Activated CD4-positive, CD25-positive, alpha-beta regulatory T cell (primary cell): Measurements from ENCODE around the gene CTPS1.

Source experiments
- DNase-seq, 4 experiments: peaks; one replicate each; lab custom pipeline; 2025; lab: John Stamatoyannopoulos, UW

CTPS1 gene

DNA sequence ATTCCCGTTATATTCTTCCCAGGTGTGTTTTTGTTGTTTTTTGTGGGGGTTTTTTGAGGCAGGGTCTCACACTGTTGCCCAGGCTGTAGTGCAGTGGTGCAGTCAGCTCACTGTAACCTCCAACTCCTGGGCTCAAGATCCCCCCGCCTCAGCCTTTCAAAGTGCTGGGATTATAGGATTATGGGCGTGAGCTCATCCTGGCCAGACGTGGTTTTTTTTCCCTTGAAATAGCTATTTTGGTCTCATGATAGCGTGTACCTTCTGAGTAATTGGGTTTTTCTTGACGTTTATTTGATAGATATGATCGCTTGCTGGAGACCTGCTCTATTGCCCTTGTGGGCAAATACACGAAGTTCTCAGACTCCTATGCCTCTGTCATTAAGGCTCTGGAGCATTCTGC is 17.6 kb downstream of the CTPS1 start:
- no peak for DNase-seq

DNA sequence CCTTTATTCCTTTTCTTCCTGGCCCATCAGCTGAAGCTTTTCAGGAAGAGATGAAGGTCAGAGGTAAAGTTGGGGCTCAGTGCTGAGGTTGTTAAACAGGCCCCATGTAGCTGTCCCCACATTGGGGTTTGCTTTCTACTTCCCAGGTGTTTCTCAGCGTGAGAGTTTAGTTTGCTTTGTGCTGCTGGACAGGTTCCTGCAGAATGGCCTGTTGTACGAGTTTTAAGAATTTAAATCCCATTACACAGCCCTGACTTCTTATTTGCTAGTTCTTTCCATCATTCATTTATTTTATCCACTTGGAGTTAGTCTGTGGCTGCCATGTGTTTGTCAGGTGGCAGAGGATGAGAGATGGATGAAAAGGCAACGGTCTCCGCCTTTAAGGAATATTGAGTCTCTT is 19.2 kb downstream of the CTPS1 start:
- no peak for DNase-seq

DNA sequence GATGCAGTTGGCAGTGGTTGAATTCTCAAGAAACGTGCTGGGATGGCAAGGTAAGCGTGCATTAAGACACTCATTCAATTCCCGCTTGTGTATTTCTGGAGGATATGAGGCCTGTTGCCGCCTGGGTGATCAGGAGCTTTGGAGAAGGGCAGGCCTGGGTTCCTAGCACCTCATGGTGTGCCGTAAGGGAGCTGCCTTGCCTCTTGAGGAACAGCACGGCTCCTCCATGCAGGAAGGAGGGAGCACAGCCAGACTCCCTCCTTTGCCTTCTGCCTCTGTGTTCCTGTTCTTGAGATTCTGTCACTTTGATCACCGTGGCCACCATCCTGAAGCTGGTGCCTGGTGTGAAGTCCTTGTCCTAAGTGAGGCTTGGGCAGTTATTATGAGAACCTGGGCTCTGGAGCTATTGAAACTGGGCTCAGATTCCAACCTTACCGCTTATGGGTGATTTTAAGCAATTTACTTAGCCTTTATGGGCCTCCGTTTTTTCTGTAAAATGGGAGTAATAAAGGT is 23.7 kb downstream of the CTPS1 start:
- DNase-seq = no peak

DNA sequence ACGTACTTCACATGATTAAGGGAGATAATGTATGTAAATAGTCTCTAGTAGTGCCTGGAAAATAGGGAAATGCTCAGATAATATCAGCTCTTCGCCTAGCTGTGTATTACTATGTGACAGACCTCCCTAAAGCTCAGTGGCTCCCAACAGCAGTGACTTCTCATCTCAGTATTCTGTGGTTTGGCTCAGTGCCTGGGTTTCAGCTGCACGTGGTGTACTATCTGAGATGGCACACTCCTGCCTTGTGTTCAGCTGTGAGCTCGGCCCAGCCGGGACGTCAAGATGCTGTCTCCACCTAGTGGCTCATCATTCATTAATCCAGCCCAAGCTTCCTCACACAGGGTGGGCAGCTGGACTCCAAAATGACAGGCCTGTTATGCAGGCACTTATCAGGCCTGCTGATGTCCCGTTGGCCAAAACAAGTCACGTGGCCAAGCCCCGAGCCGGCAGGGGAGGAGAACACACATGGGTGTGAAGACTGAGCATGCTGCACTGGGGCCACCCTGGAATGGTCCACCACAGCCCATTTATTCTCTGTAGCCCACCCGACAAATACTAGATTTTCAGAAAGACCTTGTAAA is 24.2 kb downstream of the CTPS1 start:
- peak; percentile 46 to 81 (median 74) for DNase-seq

DNA sequence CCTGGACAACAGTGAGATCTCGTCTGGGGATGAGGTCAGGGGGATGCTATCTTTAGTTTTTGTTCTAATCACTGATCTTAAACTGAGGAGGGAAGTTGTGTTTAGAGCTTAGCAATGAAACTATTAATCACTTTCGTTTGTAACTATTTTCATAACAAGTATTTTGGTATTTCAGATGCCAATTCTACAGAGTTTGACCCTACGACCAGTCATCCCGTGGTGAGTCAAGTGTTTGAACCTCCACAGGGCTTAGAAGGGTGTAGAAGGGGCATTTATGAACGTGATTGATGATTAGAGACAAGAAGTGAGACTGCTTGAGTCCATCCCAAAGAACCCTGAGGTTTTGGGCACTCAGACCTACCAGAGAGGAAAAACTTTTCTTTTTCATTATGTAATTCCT is 26.4 kb downstream of the CTPS1 start:
- DNase-seq = no peak

DNA sequence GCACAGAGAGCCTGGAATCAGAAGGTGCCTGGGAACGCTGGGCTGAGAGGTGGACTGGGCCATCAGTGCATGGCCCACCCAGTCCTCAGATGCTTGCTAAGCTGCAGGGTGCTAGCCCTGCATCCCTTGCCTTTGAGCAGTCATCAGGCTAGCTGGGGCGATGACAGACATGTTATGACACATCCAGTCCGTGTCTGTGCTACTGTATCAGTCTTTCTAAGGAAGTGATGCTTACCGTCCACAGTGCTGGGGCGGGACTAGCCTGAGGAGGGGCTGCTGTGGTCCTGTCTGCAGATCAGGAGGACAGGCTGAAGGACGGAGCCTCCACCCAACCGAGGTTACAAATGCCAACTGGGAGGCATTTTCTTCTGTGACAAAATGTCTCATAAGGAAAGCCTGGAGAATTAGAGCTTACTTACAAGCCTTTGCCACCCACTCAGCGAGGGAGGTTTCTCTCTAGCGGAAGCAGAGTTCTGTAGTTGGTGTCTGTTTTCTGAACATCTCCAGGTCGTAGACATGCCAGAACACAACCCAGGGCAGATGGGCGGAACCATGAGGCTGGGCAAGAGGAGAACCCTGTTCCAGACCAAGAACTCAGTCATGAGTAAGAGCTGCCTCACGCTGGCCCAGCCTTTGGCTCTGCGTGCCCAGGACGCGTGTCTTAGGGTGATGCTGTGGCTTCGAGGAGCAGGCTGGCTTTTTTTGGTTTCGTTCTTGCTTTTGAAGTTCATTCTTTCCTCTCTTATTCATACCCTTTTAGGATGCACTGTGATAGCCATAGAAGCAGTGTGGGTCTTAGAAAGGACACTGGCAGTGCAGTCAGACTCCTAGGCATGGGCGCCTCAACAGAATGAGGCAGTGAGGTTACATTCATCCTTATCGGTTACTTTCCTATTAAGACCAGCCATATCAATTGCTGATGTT is 27.7 kb downstream of the CTPS1 start:
- no peak for DNase-seq

DNA sequence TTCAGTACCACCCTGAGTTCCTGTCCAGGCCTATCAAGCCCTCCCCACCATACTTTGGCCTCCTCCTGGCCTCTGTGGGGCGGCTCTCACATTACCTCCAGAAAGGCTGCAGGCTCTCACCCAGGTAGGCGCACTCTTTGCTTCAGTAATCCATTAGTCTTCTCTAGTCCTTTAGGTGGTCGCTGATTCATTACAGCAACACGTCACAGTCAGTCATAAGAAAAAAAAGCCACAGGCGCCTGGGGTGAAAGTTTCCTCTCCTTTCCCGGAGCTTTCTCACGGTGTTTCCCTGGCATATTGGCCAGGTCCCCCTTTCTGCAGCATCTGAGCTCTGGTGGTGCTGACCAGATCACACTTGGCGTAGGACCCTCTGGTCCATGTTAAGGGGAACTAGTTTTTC is 30.0 kb downstream of the CTPS1 start:
- DNase-seq = no peak

DNA sequence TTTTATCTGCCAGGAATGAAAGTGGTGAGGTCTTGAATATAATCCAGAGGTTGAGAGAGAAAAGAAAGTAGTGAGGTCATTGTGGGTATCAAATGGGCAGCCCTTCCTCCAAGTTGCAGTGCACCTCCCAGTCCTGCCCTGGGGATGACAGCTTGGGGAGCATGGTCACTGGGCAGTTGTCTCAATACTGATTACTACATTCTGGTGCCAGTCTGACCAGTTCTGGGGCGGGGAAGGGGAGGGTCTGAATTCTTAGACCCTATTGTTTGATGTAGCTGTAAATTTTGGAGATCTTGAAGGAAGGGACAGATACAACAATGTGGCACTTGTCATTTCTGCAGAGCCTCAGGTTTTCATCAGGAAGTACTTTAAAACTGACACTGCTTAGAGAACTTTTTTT is 30.8 kb downstream of the CTPS1 start:
- DNase-seq = no peak

DNA sequence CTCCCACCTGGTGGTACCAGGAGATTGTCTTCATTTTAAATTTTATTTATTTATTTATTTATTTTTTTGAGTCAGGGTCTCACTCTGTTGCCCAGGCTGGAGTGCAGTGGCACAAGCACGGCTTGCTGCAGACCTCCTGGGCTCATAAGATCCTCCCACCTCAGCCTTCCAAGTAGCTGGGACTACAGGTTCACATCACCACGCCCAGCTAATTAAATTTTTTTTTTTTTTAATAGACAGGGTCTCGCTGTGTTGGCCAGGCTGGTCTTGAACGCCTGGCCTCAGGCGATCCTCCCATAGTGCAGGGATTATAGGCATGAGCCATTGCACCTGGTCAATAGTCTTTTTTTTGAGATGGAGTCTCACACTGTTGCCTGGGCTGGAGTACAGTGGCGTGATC is 33.5 kb downstream of the CTPS1 start:
- no peak for DNase-seq

DNA sequence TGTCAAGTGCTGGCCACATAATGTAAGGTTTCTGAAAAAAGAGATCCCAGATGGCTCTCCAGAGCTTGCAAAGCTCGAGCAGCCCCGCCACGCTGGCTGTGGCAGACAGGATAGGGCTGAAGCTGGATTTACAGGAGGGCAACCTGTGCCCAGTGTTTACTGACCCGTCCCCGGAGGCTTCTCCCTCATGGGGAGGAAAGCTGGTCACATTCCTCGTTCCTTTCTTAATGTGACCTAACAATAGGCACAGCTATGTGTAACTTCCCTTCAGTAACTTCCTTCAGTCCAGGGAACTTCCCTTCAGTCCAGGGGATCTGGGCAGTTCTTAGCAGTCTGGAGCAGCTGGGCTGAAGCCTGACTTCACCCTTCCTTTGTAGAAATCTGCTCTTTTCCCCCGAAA is 34.3 kb downstream of the CTPS1 start:
- DNase-seq = no peak

DNA sequence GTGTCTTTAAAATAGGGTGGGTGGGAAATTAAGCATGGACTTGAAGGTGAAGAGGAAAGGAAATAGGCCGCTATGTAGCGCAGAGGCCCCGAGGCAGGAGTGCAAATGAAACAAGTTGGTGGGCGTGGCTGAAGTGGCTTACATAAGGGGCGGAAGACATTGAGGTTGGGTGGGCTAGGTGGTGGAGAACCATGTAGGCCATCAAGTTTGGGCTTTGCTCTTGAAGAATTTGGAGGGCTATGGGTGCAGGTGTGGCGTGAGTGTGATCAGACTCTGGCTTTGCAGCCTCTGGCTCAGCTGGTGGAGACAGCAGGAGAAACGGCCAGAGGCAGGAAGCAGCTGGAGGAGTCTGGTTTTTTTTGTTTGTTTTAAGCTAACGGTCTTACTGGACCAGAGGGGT is 35.4 kb downstream of the CTPS1 start:
- no peak for DNase-seq

DNA sequence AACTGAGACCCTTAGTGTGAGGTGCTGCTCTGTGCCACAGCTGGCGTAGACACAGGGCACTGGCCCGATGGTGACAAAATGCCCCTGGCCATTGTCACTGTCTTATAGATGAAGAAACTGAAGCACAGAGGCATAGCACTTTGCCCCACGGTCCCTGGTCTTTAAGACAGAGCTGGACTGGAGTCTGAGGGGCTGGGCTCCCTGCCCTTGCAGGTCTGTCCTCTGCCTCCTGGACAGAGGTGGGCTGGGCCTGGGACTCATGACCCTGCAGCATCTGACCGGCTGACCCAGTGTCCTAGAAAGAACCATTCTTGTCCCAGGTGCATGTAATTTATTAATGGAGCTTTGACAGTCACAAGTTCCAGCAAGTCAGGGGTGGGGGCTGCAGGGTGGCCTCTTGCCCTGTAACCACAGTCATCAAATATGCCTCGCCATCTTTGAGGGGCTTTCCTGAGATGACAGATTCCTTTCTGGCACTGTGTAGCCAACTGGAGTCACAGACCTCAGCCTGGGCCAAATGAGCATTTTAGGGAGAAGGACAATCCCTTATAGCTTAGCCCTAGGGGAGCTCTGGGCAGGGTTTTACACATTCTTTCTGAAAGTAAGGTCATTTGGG is 35.9 kb downstream of the CTPS1 start:
- no peak for DNase-seq

DNA sequence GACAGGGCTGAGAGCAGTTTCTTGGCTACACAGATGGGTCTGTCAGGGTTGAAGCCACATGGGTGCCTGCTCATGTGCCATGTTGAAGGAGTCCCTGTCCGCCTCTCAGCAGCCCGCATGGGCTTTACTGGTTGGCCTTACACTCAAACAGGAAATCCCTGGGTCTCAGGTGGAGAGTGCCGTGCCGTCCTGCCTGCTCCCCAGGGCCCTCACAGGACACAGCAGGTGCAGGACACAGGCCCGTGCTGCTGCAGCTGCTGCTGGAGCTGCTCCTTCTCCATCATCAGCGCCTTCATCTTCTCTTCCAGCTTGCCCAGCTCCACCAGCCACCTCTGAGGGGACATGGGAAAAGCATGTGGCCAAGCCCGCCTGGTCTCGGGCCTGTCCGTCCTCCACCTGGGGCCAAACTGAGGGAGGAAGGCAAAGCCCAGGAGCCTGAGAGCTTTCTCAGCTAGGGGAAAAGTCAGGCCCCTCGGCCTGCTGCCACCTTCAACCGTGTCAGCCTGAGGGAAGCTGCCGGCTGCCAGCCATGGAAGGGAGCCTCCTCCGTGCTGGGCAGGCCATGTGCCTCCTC is 36.5 kb downstream of the CTPS1 start:
- DNase-seq = no peak

DNA sequence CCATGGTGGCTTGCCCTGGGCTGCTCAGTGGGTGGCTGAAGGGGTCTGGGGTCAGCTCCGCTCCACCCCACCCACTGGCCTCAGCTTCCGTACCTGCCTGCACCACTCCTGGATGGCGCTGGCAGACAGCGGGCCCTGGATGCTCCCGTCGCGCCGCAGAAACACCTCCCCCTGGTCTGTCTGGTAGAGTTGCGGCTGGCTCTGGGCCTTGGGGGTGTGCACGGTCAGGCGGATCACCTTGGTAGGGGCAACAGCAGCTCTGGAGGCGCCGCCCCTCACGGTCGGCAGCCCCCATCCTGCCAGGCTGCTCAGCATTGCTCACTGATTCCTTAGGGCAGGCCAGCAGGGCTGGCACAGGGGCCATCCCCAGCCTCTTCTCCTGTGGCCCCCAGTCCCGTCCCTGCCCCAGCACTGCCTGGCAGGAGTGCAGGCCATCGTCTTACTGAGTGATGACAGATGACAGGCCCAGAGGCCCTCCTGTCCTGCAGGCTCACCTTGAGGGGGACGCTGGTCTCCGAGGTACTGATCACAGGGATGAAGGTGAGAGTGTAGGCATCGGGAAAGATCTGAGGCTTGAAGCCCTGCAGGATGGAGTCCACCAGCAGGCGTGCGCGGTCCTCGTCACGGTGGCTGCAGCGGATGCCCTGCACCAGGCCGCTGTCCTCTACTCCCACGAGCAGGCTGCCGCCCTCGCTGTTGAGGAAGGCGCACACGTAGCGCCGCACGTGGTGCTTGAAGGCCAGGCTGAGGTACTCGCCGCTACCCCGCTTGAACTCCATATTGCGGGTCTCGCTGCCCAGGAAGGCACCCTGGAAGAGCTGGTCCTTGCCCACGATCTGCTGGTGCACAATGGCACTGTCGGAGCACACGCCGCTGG is 37.9 kb downstream of the CTPS1 start:
- DNase-seq = no peak

DNA sequence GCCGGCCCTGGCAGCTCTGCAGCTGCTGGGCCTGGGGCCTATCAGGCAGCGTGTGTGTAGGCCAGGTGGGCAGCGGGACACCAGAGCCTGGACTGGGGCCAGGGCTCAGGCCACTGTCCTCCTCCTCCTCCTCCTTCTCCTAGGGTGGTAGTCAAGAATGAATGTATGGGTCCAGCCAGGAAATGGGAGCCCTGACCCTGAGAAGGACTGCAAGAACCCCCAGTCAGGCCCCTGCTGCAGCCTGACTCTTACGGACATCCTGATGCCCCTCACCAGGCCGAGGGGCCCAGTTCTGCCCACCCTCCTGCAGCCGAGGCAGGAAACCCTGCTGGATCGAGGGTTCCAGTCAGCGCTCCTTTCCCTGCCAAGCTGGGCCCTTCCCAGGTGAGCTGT is 38.5 kb downstream of the CTPS1 start:
- DNase-seq = no peak

DNA sequence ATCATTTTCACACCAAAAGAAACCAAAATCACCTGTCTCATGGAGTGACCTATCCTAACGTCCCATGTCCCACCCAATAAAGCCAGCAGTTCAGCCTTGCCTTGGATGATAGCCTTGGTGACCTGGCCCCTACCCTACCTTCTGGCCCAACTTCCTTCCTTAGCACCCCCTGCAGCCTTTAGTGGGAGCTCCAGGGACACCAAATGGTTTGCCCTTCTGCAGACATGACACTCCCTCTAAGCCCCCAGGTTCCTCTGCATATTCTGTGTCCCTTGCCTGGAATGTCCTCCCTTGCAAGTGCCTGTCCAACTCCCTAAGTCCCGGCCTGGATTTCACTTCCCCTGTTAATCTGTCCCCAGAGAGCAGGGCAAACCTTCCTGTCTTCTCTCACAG is 39.9 kb downstream of the CTPS1 start:
- DNase-seq = no peak

DNA sequence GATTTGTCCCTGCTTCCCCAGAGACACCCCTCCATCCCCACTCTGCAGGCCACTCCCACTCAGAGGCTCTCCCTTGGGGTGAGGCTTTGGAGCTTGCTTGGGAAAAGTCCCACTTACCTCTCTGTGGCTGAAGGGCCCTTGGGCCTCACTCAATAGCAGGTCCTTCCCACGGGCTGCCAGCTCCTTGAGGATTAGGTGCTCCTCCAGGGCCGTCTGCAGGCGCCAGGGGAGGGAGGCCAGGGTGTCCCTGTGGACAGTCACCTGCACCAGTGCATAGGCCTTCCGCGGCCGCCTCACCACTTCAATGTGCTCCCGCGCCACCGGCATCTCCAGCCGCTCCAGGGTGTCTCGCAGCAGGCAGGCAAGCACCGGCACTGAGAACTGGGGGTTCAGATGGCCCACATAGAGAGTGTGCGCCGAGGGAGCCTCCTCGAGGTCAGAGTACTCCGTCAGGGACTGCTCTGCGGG is 40.6 kb downstream of the CTPS1 start:
- DNase-seq = no peak

DNA sequence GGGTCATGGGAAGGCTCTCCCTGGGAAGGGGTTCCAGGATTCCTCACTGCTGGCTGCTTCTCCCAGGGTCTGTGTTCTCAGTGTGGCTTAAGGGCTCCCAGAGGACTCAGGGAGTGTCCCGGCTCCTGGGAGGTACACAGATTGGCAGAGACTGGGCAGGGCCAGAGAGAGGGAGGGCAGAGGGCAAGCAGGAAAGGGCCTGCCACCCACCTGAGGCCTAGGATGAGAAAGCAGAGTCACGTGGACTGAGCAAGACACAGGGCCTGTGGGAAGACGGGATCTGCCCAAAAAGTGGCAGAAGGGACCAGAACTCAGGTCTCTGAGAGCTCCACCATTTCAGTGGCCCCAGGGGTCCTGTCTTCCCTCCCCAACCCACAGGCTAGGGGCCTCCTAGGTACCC is 41.2 kb downstream of the CTPS1 start:
- no peak for DNase-seq

DNA sequence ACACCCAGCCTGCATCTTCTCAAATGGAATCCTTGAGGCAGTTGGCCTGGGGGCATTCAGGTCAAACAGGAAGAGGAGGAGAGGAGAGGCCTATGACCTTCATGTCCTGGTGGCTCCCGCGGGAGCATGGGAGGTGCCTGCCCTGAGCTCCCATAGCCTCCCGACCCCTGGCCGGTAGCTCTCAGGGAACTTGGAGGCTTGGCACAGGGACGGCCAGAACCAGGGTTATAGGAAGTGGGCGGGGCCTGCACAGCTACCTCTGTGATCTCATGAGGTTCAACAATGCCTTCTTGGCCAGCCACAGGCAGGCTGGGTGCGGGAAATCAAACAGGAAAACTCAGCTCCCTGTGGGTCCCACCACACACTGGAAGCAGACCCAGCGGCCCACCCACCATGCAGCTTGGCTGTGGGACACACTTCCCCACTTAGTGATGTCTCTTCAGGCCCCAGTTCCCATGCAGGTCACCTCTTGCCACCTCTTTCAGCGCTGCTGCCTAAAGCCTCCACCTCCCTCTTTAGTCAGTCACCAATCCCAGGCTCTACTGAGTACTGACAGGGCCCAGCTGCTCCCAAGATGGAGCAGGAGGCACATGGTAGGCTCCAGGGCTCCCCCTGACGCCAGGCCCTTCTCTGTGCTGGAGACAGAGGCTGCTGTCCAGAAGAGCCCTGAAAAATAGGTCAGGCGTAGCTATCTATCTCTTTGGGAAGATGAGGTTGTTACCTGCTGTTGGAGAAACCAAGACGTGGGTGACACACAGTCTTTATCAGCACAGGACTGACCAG is 42.2 kb downstream of the CTPS1 start, which contains the start of gene SLFNL1:
TSS of gene SLFNL1 (minus strand) at position 200 of the 783 bp plus-strand sequence. CDS start 1,065 bp downstream, outside the sequence.
- no peak for DNase-seq

DNA sequence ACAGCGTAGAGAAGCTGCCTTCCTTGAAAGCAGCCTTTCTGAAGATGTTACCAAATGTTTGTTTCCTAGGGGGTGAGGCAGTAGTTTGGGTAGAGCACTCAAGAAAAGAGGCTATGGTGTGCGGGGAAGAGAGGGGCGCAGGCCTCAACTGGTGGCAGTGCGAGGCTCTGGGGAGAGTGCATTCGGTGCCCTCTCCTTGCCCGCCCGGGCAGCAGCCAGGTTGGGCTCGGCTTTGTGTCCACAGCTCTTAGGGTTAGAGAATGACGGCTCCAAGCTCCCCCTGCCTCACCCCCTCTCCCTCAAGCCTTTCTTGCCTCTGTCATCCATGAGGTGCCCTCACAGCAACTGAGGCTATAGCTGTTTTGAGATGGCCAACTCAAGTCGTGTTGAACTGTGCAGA is 42.9 kb downstream of the CTPS1 start:
- DNase-seq = no peak
